Osteoblast (primary cell): Measurements from ENCODE around the gene SLC17A6. TPM values are rescaled to one million over a fixed set of nuclear protein-coding genes. Genes with fewer than 3 reads are reported as not detected.

Experiments
- DNase-seq: peaks from one replicate; pipeline ENCODE4 v3.0.0; 2011; ENCODE audit warnings: low spot score, mixed read lengths; ENCODE audit not compliant: insufficient read length; ENCODE audit errors: missing footprints
- H2AFZ ChIP-seq: 2 replicates; pipeline ENCODE4 v1.6.0; 2011; ENCODE audit warnings: mild to moderate bottlenecking, low read length
- H3K27ac ChIP-seq: 2 replicates; pipeline ENCODE4 v1.5.1; 2011; ENCODE audit warnings: mild to moderate bottlenecking, low read depth, low read length, moderate library complexity
- H3K27me3 ChIP-seq: 2 replicates; pipeline ENCODE4 v1.6.0; 2012; ENCODE audit warnings: mild to moderate bottlenecking, control low read depth, inconsistent platforms, low read length, moderate library complexity; ENCODE audit not compliant: insufficient read depth
- H3K36me3 ChIP-seq: 2 replicates; pipeline ENCODE4 v1.5.1; 2011; ENCODE audit warnings: mild to moderate bottlenecking, low read length, control low read depth, moderate library complexity; ENCODE audit not compliant: insufficient read depth
- H3K4me1 ChIP-seq: 2 replicates; pipeline ENCODE4 v1.5.1; 2011; ENCODE audit warnings: mild to moderate bottlenecking, low read length, control low read depth, moderate library complexity; ENCODE audit not compliant: insufficient read depth
- H3K4me2 ChIP-seq: 2 replicates; pipeline ENCODE4 v1.6.0; 2011; ENCODE audit warnings: mild to moderate bottlenecking, low read length; ENCODE audit not compliant: insufficient read depth
- H3K4me3 ChIP-seq: fragments of 200-600 bp; sonication (generic); 3 replicates; pipeline ENCODE4 v1.5.1; 2012; ENCODE audit warnings: mild to moderate bottlenecking, low read length, inconsistent platforms; ENCODE audit not compliant: insufficient read depth
- H3K79me2 ChIP-seq: 2 replicates; pipeline ENCODE4 v1.6.0; 2012; ENCODE audit warnings: mild to moderate bottlenecking, low read length, control low read depth, inconsistent platforms; ENCODE audit not compliant: insufficient read depth
- H3K9me3 ChIP-seq: 2 replicates; pipeline ENCODE4 v1.5.1; 2011; ENCODE audit warnings: low read depth, low read length, control low read depth
- H4K20me1 ChIP-seq: 2 replicates; pipeline ENCODE4 v1.6.0; 2012; ENCODE audit warnings: mild to moderate bottlenecking, low read length, control low read depth; ENCODE audit not compliant: insufficient read depth
- CTCF ChIP-seq: IDR thresholded peaks from 2 replicates; pipeline ENCODE4 v1.5.1; 2011; ENCODE audit warnings: mild to moderate bottlenecking, low read depth, low read length, moderate library complexity; ENCODE audit errors: extremely low read depth
- total RNA-seq: library from RNA; depleted of rRNA; stranded (reverse); fragments of >200 nt; gene quantifications from 2 replicates; pipeline ENCODE4 v1.2.3, GENCODE V29; 2012

SLC17A6 gene
- not detected in 2 replicates for total RNA-seq

DNA sequence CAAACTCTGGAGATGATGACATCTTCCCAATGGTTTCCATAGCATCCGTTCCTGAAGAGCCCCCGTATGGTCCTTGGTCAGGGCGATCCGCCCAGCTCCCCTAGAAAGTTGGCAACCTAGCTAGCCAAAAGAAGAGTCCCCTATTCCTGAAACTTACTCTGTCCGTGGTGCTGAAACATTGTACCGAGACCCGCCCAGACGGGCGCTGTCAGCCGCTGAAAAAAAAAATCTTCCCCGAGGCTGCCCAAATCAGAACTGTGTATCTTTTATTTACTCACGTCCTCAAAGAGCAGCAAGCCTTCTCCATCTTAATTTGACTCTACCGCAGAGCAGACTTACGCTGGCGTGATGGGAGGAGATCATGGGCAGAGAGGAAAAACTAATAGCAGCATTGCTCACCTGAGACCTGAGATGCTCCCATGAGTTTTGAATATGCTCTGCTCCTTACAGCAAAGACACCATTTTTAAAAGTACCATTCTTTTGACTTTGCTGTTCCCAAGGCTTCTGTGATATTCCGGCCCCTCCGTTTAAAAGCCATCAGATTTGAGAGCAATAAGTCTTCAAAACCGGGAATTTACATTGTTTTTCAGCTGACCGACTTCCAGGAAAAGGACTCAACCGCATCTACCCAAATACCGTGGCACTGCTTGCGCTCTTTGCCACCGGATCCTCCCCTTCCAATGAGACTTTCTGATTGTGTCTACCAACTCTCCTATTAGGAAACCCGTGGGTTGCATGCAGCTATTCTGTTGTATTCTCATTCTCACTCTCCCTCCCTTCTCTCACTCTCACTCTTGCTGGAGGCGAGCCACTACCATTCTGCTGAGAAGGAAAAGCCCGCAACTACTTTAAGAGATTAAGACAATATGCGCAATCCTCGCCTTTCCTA is at the start of gene SLC17A6:
SLC17A6 (plus strand) TSS at position 786 of the 890 bp plus-strand sequence. CDS start 153 bp downstream, outside the sequence.
- TF ChIP-seq CTCF = no peak
- Histone ChIP-seq H4K20me1 (no peaks in the 10 kb centered on the region), H3K36me3 (no peaks in the 10 kb centered on the region), H3K9me3 (no peaks in the 10 kb centered on the region), H2AFZ (no peak within 1 kb of the TSS), H3K27me3 (peaks cover 3% of the 10 kb centered on the region), H3K4me2 (no peak within 1 kb of the TSS), H3K79me2 (no peaks in the 10 kb centered on the region), H3K27ac (no peak within 1 kb of the TSS), H3K4me3 (no peak within 1 kb of the TSS), H3K4me1 (no peaks in the 10 kb centered on the region)
- DNase-seq = no peak

GRCh38 chr11:22302368-22302767 is 35.8 kb upstream of the SLC17A6 start:
- Histone ChIP-seq H3K9me3 (no peaks in the 10 kb centered on the region), H4K20me1 (no peaks in the 10 kb centered on the region), H3K4me1 (no peaks in the 10 kb centered on the region), H3K4me2 (no peak overlapping the region), H3K4me3 (no peak overlapping the region), H2AFZ (no peak overlapping the region), H3K27ac (no peak overlapping the region), H3K36me3 (no peaks in the 10 kb centered on the region), H3K79me2 (no peaks in the 10 kb centered on the region), H3K27me3 (no peaks in the 10 kb centered on the region)
- TF ChIP-seq CTCF = no peak
- DNase-seq = no peak

DNA sequence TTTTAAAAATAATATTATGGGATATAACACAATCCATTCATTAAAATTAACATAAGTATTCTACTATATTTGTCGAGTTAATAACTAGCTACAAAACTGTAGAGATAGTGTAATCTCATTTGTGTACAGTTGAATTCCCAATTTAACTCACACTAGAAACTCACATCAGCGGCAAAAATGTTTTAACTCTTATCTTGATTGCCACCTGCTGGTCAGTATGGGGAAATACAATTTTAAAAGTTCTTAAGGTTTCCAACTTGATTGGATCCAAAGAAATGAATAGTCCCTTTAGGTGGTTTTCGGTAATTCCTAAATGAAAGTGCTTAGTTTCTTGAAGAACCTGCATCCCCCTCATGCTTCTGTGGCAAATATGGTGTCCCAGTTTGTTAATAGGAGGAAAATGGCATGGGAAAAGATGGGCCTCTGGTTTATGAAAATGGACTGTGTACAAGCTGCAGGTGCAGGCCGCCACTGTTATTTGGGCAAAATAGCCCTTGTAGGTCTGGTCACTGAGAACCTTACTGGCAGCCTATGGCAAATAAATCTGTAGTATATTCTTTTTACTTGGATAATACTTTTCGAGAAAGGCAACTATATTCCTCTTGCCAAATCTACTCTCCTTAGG is 33.7 kb upstream of the SLC17A6 start:
- Histone ChIP-seq H3K27ac (no peak overlapping the region), H3K4me2 (no peak overlapping the region), H3K27me3 (no peaks in the 10 kb centered on the region), H4K20me1 (no peaks in the 10 kb centered on the region), H3K4me1 (no peaks in the 10 kb centered on the region), H2AFZ (no peak overlapping the region), H3K9me3 (no peaks in the 10 kb centered on the region), H3K36me3 (no peaks in the 10 kb centered on the region), H3K79me2 (no peaks in the 10 kb centered on the region), H3K4me3 (no peak overlapping the region)
- TF ChIP-seq CTCF = peak; percentile 62
- no peak for DNase-seq

DNA sequence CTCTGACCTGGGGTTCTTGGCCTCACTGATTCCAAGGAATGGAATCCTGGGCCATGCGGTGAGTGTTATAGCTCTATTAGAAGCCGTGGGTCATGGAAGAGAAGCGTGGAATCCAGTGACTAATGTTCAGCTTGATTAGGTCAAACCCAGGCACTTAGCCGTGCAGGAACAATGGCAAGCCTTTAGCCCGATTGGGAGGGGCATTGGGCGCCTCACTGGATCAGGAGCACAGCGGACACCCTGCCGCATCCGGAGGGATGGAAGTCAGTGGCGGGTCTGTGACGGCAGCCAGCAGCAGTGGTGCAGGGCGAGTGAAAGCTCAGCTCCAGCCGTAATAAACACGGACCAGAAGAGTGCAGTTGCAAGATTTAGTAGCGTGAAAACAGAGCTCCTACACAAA is 20.5 kb upstream of the SLC17A6 start:
- H3K36me3 ChIP-seq = no peaks in the 10 kb centered on the region
- no peak overlapping the region for H3K4me3 ChIP-seq
- no peak overlapping the region for H2AFZ ChIP-seq
- H3K4me1 ChIP-seq = no peaks in the 10 kb centered on the region
- H3K9me3 ChIP-seq = no peaks in the 10 kb centered on the region
- no peak for TF ChIP-seq CTCF
- H3K4me2 ChIP-seq = no peak overlapping the region
- no peak overlapping the region for H3K27ac ChIP-seq
- DNase-seq = no peak
- H3K79me2 ChIP-seq = no peaks in the 10 kb centered on the region
- no peaks in the 10 kb centered on the region for H3K27me3 ChIP-seq
- no peaks in the 10 kb centered on the region for H4K20me1 ChIP-seq
